ENCODE measurements around the gene VPREB1.

Gene VPREB1

GRCh38 chr22:22201185-22201929, 43.2 kb upstream of the VPREB1 start:
- TF ChIP-seq, protein P1, sequence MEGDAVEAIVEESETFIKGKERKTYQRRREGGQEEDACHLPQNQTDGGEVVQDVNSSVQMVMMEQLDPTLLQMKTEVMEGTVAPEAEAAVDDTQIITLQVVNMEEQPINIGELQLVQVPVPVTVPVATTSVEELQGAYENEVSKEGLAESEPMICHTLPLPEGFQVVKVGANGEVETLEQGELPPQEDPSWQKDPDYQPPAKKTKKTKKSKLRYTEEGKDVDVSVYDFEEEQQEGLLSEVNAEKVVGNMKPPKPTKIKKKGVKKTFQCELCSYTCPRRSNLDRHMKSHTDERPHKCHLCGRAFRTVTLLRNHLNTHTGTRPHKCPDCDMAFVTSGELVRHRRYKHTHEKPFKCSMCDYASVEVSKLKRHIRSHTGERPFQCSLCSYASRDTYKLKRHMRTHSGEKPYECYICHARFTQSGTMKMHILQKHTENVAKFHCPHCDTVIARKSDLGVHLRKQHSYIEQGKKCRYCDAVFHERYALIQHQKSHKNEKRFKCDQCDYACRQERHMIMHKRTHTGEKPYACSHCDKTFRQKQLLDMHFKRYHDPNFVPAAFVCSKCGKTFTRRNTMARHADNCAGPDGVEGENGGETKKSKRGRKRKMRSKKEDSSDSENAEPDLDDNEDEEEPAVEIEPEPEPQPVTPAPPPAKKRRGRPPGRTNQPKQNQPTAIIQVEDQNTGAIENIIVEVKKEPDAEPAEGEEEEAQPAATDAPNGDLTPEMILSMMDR (IDR thresholded peaks at IDR 0.05) = peak; percentile 43

DNA sequence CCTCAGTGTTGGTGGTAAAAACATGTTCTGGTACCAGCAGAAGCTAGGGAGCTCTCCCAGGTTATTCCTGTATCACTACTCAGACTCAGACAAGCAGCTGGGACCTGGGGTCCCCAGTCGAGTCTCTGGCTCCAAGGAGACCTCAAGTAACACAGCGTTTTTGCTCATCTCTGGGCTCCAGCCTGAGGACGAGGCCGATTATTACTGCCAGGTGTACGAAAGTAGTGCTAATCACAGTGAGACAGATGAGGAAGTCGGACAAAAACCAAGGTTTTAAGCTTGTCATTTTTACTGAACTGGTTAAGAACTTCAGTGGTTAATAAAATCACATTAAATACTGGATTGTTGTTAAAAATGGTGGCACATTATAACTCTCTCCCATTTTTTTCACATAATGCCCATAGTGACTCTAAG, 42.6 kb upstream of the VPREB1 start:
- H3K27ac ChIP-seq = peak overlapping the region; percentile 80
- H3K27me3 ChIP-seq (ENCODE audit: control insufficient read depth, insufficient read depth, low read length) = no peaks in the 10 kb centered on the region
- H3K79me2 ChIP-seq = no peaks in the 10 kb centered on the region
- TF ChIP-seq, protein P1 (IDR thresholded peaks at IDR 0.05) = no peak
- peak overlapping the region; percentile 25 for H3K4me2 ChIP-seq (ENCODE audit: low read length)
- peaks cover 37% of the 10 kb centered on the region for H3K4me1 ChIP-seq
- H2AFZ ChIP-seq = peak overlapping the region; percentile 58
- no peak overlapping the region for H3K9ac ChIP-seq
- no peaks in the 10 kb centered on the region for H3K9me3 ChIP-seq (ENCODE audit: control insufficient read depth, low read length)
- H3K36me3 ChIP-seq (ENCODE audit: control insufficient read depth, insufficient read depth, low read length) = no peaks in the 10 kb centered on the region
- no peak overlapping the region for H3K4me3 ChIP-seq (ENCODE audit: low read depth, low read length)

More at GRCh38 chr22:22201185-22201929, 43.2 kb upstream of the VPREB1 start:
- Histone ChIP-seq H3K27me3 (ENCODE audit: control insufficient read depth, insufficient read depth, low read length) (no peaks in the 10 kb centered on the region), H3K79me2 (no peaks in the 10 kb centered on the region), H2AFZ (peak overlapping the region; percentile 58), H3K27ac (peak overlapping the region; percentile 80), H3K36me3 (ENCODE audit: control insufficient read depth, insufficient read depth, low read length) (no peaks in the 10 kb centered on the region), H3K4me2 (ENCODE audit: low read length) (peak overlapping the region; percentile 25), H3K9me3 (ENCODE audit: control insufficient read depth, low read length) (no peaks in the 10 kb centered on the region), H3K4me3 (ENCODE audit: low read depth, low read length) (no peak overlapping the region), H3K4me1 (peaks cover 33% of the 10 kb centered on the region), H3K9ac (no peak overlapping the region)

- H3K4me1 ChIP-seq = peaks cover 27% of the 10 kb centered on the region
Observed at GRCh38 chr22:22203048-22203971, 41.3 kb upstream of the VPREB1 start.

DNA sequence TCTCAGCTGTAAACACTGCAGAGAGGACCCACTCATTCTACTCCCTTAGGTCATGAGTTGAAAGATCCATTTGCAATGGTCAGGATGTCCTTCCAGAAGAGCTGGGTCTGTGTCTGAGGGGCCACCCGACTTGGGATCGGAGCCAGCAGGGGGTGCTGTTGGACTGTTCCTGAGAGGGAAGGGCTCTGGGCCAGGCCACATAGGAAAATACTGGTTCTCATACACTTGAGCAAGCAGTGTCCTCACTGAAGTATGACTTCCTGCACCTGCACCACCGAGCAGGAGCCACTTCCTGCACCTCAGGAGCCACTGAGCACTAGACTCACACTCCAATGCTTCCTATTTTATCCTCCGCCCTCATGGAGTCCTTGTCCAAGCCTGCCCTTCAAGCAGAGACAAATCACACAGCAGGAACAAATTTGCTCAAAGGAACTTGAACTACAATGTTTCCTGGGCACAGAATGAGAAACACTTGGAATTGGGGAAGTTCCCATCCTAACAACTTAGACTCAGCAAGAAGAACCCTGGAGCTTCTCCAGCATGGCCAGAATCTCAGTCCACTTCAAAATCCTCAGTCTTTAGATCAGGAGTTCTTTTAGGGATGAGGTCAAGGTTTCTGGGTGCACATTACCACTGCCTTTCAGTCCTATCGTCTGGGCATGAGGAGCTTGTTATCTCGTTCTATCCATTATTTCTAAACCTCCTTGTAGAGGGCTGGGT, 36.6 kb upstream of the VPREB1 start:
- Histone ChIP-seq H3K4me1 (peaks cover 6% of the 10 kb centered on the region), H3K36me3 (ENCODE audit: control insufficient read depth, insufficient read depth, low read length) (no peaks in the 10 kb centered on the region), H3K9ac (no peak overlapping the region), H3K27ac (no peak overlapping the region), H2AFZ (no peak overlapping the region), H3K4me2 (ENCODE audit: low read length) (no peak overlapping the region), H3K79me2 (no peaks in the 10 kb centered on the region), H3K9me3 (ENCODE audit: control insufficient read depth, low read length) (no peaks in the 10 kb centered on the region), H3K27me3 (ENCODE audit: control insufficient read depth, insufficient read depth, low read length) (no peaks in the 10 kb centered on the region), H3K4me3 (ENCODE audit: low read depth, low read length) (no peak overlapping the region)
- TF ChIP-seq, protein P1 (IDR thresholded peaks at IDR 0.05) = peak; percentile 59

More at GRCh38 chr22:22203048-22203971, 41.3 kb upstream of the VPREB1 start:
- H3K36me3 ChIP-seq (ENCODE audit: control insufficient read depth, insufficient read depth, low read length) = no peaks in the 10 kb centered on the region
- no peaks in the 10 kb centered on the region for H3K79me2 ChIP-seq
- no peaks in the 10 kb centered on the region for H3K27me3 ChIP-seq (ENCODE audit: control insufficient read depth, insufficient read depth, low read length)
- no peak overlapping the region for H3K4me3 ChIP-seq (ENCODE audit: low read depth, low read length)
- no peak overlapping the region for H3K4me2 ChIP-seq (ENCODE audit: low read length)
- no peak overlapping the region for H3K9ac ChIP-seq
- H3K27ac ChIP-seq = no peak overlapping the region
- H3K9me3 ChIP-seq (ENCODE audit: control insufficient read depth, low read length) = no peaks in the 10 kb centered on the region
- H2AFZ ChIP-seq = no peak overlapping the region
- TF ChIP-seq, protein P1 (IDR thresholded peaks at IDR 0.05) = no peak
